HG02588 (cell line): ENCODE data around the gene PKP2.
"Not testable (repeated sequence)": the region's sequence is repeated elsewhere in the genome, so short reads cannot be mapped to it uniquely, and the experiment has no call there.

ENCODE experiments used
- ATAC-seq: cut with Tn5 transposase; IDR thresholded peaks from one replicate; pipeline ENCODE4 v1.9.1; 2021; ENCODE audit warnings: mild to moderate bottlenecking, moderate library complexity; ENCODE audit not compliant: unreplicated experiment

PKP2 gene

DNA sequence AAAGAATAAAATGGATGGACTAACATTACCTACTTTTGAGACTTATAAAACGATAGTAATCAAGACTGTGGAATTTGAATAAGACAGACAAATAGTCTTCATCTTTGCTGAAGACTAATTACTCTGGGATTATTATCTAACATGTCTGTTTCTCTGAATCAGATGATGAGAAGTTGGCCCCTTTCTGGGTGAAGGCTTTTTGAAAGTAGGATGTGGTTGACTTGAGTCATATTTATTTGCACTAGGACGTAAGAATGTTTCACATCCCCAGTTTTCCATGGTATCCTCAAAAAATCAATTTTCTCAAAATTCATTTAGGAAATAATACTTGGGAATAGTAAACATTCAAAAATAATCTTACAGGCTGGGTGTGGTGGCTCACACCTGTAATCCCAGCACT is 31.8 kb downstream of the PKP2 start:
- ATAC-seq = no peak

DNA sequence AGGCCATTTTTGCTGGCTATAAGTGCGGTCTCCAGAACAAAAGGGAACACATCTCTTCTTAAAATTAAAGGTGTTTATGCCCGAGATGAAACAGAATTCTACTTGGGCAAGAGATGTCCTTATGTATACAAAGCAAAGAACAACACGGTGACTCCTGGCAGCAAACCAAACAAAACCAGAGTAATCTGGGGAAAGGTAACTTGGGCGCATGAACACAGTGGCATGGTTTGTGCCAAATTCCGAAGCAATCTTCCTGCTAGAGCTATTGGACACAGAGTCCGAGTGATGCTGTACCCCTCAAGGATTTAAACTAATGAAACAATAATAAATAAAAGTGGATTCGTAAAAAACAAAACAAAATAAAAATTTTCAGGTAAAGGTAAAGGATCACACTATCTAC is 33.4 kb downstream of the PKP2 start:
- no peak for ATAC-seq

GRCh38 chr12:32861658-32862057 is 34.9 kb downstream of the PKP2 start:
- not testable (repeated sequence) for ATAC-seq

- no peak for ATAC-seq
These were observed 36.4 kb downstream of the PKP2 start for GRCh38 chr12:32860192-32860591.

GRCh38 chr12:32859389-32859788 is 37.2 kb downstream of the PKP2 start:
- no peak for ATAC-seq

DNA sequence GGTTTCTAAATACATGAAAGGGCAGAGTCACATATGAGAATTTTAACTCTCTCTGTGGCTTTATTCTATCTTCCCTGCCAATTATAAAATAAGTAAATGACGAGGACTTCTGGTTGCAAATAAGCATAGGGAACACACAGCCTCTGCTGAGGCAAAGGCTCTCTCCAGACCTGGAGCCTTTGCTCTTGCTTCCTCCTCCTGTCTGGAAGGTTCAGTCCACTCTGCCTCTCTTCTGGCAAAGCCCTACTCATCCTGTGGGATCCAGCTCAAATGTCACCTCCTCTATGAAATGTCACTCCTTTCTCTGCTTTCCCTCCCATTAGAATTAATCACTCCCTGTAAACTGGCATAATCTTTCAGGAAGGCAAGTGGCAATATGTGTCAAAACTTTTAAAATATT is 41.9 kb downstream of the PKP2 start:
- no peak for ATAC-seq

DNA sequence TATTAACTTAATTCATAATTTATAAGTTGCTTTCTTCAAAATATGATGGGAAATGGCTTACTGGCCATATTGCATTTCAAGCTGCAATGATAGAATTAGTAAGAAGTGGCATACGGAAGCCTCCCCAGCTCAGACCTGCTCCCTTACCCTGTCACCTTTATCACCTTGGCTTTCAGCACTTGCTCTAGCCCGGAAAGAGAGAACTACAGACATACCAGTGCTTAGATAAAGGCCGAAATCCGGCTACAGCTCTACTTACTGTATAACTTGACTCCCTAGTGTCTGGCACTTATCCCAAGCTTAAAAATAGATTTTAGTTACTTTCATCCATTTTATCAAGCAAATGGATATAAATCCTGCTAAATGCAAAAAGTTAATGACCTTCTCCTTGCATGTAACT is 42.5 kb downstream of the PKP2 start:
- no peak for ATAC-seq

- no peak for ATAC-seq
These were observed 49.3 kb downstream of the PKP2 start for GRCh38 chr12:32847287-32847686.

- no peak for ATAC-seq
These were observed 50.5 kb downstream of the PKP2 start for GRCh38 chr12:32846053-32846452.

DNA sequence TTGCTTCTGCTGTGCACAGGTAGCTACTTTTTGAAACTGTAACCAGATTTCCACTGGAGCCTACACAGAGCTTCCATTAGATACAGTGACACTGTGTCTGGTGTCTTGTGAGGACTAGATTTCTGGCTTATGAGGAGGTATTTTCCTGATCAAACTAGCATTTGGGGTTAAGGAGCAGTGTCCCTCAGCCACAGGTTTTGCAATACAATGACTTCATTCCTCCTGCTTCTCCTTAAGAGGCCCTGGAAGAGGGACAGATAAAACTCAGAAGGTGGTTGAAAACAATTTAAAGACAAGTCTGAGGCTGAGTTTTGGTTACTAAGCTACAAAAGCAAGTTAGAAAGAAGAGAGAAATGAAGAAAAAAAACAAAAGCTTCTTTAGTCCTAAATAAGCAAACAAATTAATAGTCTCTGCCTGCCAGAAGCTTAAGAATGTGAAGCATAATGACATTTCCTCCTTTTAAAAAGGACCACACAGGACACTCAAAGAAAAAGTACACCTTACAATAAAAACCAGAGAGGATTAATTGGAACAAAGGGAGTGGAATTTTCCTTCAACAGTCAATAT is 53.0 kb downstream of the PKP2 start:
- ATAC-seq = no peak

GRCh38 chr12:32841061-32841460 is 55.5 kb downstream of the PKP2 start:
- no peak for ATAC-seq

DNA sequence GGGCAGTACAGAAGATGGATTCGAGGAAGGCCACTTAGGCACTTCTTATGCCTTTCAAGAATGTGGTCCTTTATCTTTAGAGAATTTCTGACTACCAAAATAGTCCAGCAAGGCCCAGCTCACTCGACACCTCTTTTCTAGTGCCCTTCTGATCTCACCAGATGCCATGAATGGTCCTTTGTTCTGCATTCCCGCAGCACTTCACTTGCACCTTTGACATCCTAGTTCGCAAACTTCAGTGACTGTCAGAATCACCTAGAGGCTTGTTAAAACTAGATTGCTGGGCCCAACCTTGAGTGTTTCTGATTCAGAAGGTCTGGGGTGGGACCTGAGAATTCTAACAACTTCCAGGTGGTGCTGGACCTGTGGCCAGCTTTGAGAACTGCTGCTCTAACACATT is 56.7 kb downstream of the PKP2 start:
- ATAC-seq = no peak

- ATAC-seq = no peak
These were observed 58.6 kb downstream of the PKP2 start for GRCh38 chr12:32837974-32838373.

DNA sequence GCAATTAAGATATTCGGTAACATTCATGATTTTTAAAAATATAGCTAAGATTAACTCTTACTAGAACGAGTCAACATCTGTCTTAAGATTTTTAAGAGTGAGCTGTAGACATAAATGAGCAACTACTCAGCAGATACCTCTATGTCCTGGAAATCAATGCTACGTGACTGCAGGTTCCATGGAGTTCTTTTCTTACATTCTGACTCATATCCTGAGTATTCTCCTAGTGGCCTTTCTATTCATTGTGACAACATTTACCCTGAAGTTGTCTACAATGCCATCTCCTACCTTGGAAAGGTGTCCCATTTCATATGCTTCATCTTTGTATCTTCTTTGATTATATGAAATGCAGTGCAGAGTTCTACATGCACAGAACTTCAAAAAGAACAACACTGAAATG is 59.9 kb downstream of the PKP2 start:
- ATAC-seq = no peak

DNA sequence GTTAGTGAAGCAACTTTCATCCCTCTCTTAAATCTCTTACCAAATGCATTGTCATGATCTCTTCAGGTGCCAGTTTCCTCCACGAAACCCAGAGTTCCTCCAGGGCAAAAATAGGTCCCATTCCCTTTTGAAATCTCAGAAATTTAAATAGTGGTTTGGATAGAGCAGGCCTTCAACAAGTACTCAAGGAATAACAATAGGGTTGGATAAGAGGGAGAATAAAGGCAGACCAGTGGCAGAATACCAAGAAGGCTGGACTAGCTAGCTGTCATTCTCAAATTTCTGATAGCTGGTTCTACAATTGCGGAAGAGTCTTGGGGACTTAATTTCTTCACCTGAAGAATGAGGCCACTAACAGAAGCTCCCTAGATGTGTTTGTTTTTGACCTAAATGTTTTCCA is 62.5 kb downstream of the PKP2 start:
- no peak for ATAC-seq

- no peak for ATAC-seq
These were observed 68.0 kb downstream of the PKP2 start for GRCh38 chr12:32828552-32828951.

DNA sequence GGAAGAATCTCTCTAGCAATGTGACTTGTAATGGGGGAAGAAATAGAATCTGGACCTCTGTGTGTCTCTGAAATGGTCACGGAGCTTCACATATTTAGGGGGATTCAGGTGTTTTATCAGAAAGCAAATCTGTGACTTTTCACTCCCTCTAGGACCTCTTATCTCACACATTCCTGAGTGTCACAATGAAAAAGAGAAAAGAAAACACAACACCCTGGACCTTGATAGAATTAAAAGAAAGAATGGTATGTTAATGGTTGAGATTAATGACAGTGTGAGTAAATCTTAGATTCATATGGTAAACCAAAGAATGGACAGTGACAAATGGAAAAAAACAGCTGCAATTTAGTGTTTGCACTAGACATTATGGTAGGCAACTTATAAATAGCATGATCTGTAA is 68.5 kb downstream of the PKP2 start:
- no peak for ATAC-seq

- ATAC-seq = no peak
These were observed 69.7 kb downstream of the PKP2 start for GRCh38 chr12:32826807-32827412.

DNA sequence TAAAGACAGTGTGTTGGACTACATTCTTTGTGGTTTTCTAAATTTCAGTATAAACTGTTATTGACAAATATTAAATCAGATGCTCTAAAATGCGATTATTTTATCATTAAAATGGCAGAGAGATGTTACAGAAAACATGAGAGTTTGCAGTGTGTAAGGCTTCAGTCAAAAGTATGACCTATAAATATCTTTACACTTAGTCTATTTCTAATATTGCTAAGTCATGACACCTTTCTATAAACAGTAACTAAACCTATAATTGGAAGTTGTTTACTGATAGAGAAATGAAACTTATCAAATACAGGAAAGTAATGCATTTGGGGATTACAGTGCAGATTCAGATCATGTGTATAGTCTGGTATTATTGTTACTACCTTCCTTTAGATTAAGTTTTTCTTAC is 72.0 kb downstream of the PKP2 start:
- no peak for ATAC-seq

- no peak for ATAC-seq
These were observed 74.2 kb downstream of the PKP2 start for GRCh38 chr12:32822344-32822743.

DNA sequence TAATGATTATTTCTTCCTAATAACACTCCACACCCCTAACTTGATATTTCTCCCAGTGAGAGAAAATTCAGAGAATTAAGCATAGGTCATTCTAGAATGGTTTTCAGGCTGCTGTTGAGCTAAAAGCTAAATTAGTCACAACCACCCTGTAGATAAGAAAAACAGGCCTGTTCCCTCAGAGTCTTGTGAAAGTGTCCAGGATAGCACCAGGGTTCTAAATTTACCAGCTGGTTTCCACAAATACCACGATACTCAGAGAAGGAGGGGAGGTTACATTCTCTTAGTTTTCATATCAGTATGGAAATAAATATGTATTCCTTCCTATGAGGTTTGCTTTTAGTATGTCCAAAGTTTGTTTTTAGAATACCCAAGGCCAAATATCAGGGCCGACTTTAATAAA is 74.9 kb downstream of the PKP2 start:
- ATAC-seq = no peak

GRCh38 chr12:32821293-32821692 is 75.3 kb downstream of the PKP2 start:
- no peak for ATAC-seq

GRCh38 chr12:32820376-32820931 is 76.1 kb downstream of the PKP2 start:
- ATAC-seq = no peak
